HEK293 (cell line): ENCODE results near the gene UST.

Experiments
- CTCF ChIA-PET: fragments of 350-600 bp; formaldehyde crosslinking; extraction: SDS; loops from one replicate; lab custom pipeline; 2021; ENCODE audit warnings: antibody characterized with exemption; lab: Yijun Ruan, JAX
- POLR2A ChIA-PET: fragments of 300-600 bp; formaldehyde crosslinking; extraction: SDS; loops from one replicate; lab custom pipeline; 2020; ENCODE audit warnings: antibody characterized with exemption, inconsistent platforms; lab: Yijun Ruan, JAX
- H3K27ac ChIP-seq: fragments of 200-500 bp; sonication (Bioruptor generic); 2 replicates; pipeline ENCODE4 v1.5.1; 2014; ENCODE audit warnings: low read depth, low read length, control low read depth, inconsistent platforms; ENCODE audit errors: extremely low read depth
- H3K36me3 ChIP-seq, 2 experiments: fragments of 200-500 bp in 1 of 2; sonication (Bioruptor generic) in 1 of 2; 1 replicate in 1 of 2; 2 replicates in 1 of 2; pipeline ENCODE4 v1.5.1; 2014 to 2017; ENCODE audit warnings: inconsistent platforms in 2 of 2, low read length in 2 of 2; ENCODE audit not compliant: control insufficient read depth in 2 of 2, insufficient read depth in 1 of 2
- H3K4me1 ChIP-seq: fragments of 200-500 bp; sonication (Bioruptor generic); 2 replicates; pipeline ENCODE4 v1.5.1; 2014; ENCODE audit warnings: mild to moderate bottlenecking, low read length, inconsistent platforms; ENCODE audit not compliant: control insufficient read depth, insufficient read depth
- H3K4me3 ChIP-seq: 2 replicates; pipeline ENCODE4 v1.5.1; 2011; ENCODE audit warnings: low read depth, mild to moderate bottlenecking, control low read depth, low read length, moderate library complexity
- H3K9me3 ChIP-seq: fragments of 200-500 bp; sonication (Bioruptor generic); 2 replicates; pipeline ENCODE4 v1.5.1; 2014; ENCODE audit warnings: low read depth, low read length, inconsistent platforms; ENCODE audit not compliant: control insufficient read depth, insufficient read depth
- AEBP2 ChIP-seq: fragments of 450-650 bp; formaldehyde crosslinking; IDR thresholded peaks from 2 replicates; pipeline ENCODE4 v1.5.1; 2016; ENCODE audit warnings: missing biosample characterization, missing genetic modification characterization, borderline replicate concordance
- BCL11B ChIP-seq: fragments of 450-650 bp; formaldehyde crosslinking; IDR thresholded peaks from 2 replicates; pipeline ENCODE4 v1.5.1; 2016; ENCODE audit warnings: low read depth, missing biosample characterization, missing genetic modification characterization
- HIC1 ChIP-seq: fragments of 450-650 bp; formaldehyde crosslinking; IDR thresholded peaks from 2 replicates; pipeline ENCODE4 v1.5.1; 2016; ENCODE audit warnings: missing biosample characterization, missing genetic modification characterization
- KLF1 ChIP-seq: fragments of 450-650 bp; formaldehyde crosslinking; IDR thresholded peaks from 2 replicates; pipeline ENCODE4 v1.5.1; 2016; ENCODE audit warnings: missing biosample characterization, missing genetic modification characterization
- MYNN ChIP-seq: fragments of 450-650 bp; formaldehyde crosslinking; IDR thresholded peaks from 2 replicates; pipeline ENCODE4 v1.5.1; 2016; ENCODE audit warnings: missing biosample characterization, missing genetic modification characterization, borderline replicate concordance
- OSR2 ChIP-seq: fragments of 450-650 bp; formaldehyde crosslinking; IDR thresholded peaks from 2 replicates; pipeline ENCODE4 v1.5.1; 2016; ENCODE audit warnings: missing biosample characterization, missing genetic modification characterization
- REPIN1 ChIP-seq: fragments of 450-650 bp; formaldehyde crosslinking; IDR thresholded peaks from 2 replicates; pipeline ENCODE4 v1.5.1; 2017; ENCODE audit warnings: missing biosample characterization, missing genetic modification characterization, low read depth
- SALL2 ChIP-seq: fragments of 450-650 bp; formaldehyde crosslinking; IDR thresholded peaks from 2 replicates; pipeline ENCODE4 v1.5.0; 2017; ENCODE audit warnings: missing biosample characterization, mild to moderate bottlenecking, missing genetic modification characterization, borderline replicate concordance
- YY1 ChIP-seq: fragments of 450-650 bp; formaldehyde crosslinking; IDR thresholded peaks from 2 replicates; pipeline ENCODE4 v1.5.1; 2018; ENCODE audit warnings: missing biosample characterization, missing genetic modification characterization
- ZBTB17 ChIP-seq: fragments of 450-650 bp; formaldehyde crosslinking; IDR thresholded peaks from 2 replicates; pipeline ENCODE4 v1.5.1; 2016; ENCODE audit warnings: missing biosample characterization, missing genetic modification characterization
- ZIC2 ChIP-seq: fragments of 450-650 bp; formaldehyde crosslinking; IDR thresholded peaks from 2 replicates; pipeline ENCODE4 v1.5.1; 2016; ENCODE audit warnings: missing biosample characterization, missing genetic modification characterization
- ZNF148 ChIP-seq: fragments of 450-650 bp; formaldehyde crosslinking; IDR thresholded peaks from 2 replicates; pipeline ENCODE4 v1.5.0; 2017; ENCODE audit warnings: missing biosample characterization, missing genetic modification characterization, borderline replicate concordance
- ZNF174 ChIP-seq: fragments of 450-650 bp; formaldehyde crosslinking; IDR thresholded peaks from 2 replicates; pipeline ENCODE4 v1.5.0; 2017; ENCODE audit warnings: missing biosample characterization, mild to moderate bottlenecking, missing genetic modification characterization
- ZNF2 ChIP-seq: fragments of 450-650 bp; formaldehyde crosslinking; IDR thresholded peaks from 2 replicates; pipeline ENCODE4 v1.5.1; 2016; ENCODE audit warnings: missing biosample characterization, missing genetic modification characterization
- ZNF211 ChIP-seq: fragments of 450-650 bp; formaldehyde crosslinking; IDR thresholded peaks from 2 replicates; pipeline ENCODE4 v1.5.1; 2016; ENCODE audit warnings: low read depth, missing biosample characterization, missing genetic modification characterization
- ZNF248 ChIP-seq: fragments of 450-650 bp; formaldehyde crosslinking; IDR thresholded peaks from 2 replicates; pipeline ENCODE4 v1.5.1; 2017; ENCODE audit warnings: missing biosample characterization, missing genetic modification characterization
- ZNF350 ChIP-seq: fragments of 450-650 bp; formaldehyde crosslinking; IDR thresholded peaks from 2 replicates; pipeline ENCODE4 v1.5.0; 2017; ENCODE audit warnings: missing biosample characterization, mild to moderate bottlenecking, missing genetic modification characterization
- ZNF449 ChIP-seq: fragments of 450-650 bp; formaldehyde crosslinking; IDR thresholded peaks from 2 replicates; pipeline ENCODE4 v1.5.1; 2017; ENCODE audit warnings: missing biosample characterization, mild to moderate bottlenecking, missing genetic modification characterization, moderate library complexity
- ZNF596 ChIP-seq: fragments of 450-650 bp; IDR thresholded peaks from 2 replicates; pipeline ENCODE4 v1.5.0; 2018; ENCODE audit warnings: missing biosample characterization, mild to moderate bottlenecking, missing genetic modification characterization, moderate library complexity
- ZNF623 ChIP-seq: fragments of 450-650 bp; formaldehyde crosslinking; IDR thresholded peaks from 2 replicates; pipeline ENCODE4 v1.5.1; 2016; ENCODE audit warnings: missing biosample characterization, missing genetic modification characterization
- ZNF747 ChIP-seq: fragments of 450-650 bp; formaldehyde crosslinking; IDR thresholded peaks from 2 replicates; pipeline ENCODE4 v1.5.1; 2016; ENCODE audit warnings: missing biosample characterization, missing genetic modification characterization
- ZNF785 ChIP-seq: fragments of 450-650 bp; formaldehyde crosslinking; IDR thresholded peaks from 2 replicates; pipeline ENCODE4 v1.5.1; 2016; ENCODE audit warnings: missing biosample characterization, missing genetic modification characterization
- ZNF792 ChIP-seq: fragments of 450-650 bp; formaldehyde crosslinking; IDR thresholded peaks from 2 replicates; pipeline ENCODE4 v1.5.1; 2016; ENCODE audit warnings: missing biosample characterization, missing genetic modification characterization
- ZNF837 ChIP-seq: fragments of 450-650 bp; formaldehyde crosslinking; IDR thresholded peaks from 2 replicates; pipeline ENCODE4 v1.5.1; 2016; ENCODE audit warnings: missing biosample characterization, missing genetic modification characterization
- ZSCAN16 ChIP-seq: fragments of 450-650 bp; formaldehyde crosslinking; IDR thresholded peaks from 2 replicates; pipeline ENCODE4 v1.5.1; 2016; ENCODE audit warnings: missing biosample characterization, missing genetic modification characterization

The UST gene

GRCh38 chr6:148795563-148795962, 48.7 kb downstream of the UST start (continued):
- TF ChIP-seq AEBP2 (no peak), ZNF623 (tag by site-specific recombination) (no peak), OSR2 (tag by site-specific recombination) (no peak), ZBTB17 (tag by site-specific recombination) (no peak), HIC1 (tag by site-specific recombination) (no peak), ZNF792 (tag by site-specific recombination) (no peak), ZNF785 (tag by site-specific recombination) (no peak), ZNF2 (tag by site-specific recombination) (no peak), ZNF596 (no peak), ZNF837 (tag by site-specific recombination) (no peak), ZNF449 (tag by site-specific recombination) (no peak), ZNF350 (no peak), ZNF148 (tag by site-specific recombination) (no peak)
- TF ChIP-seq, all 188 proteins: peak for 0

GRCh38 chr6:148799647-148800046, 52.8 kb downstream of the UST start:
- Histone ChIP-seq H3K4me1 (peaks cover 3% of the 10 kb centered on the region; the same call in 1 of the 2 replicates), H3K27ac (no peak overlapping the region), H3K9me3 (no peaks in the 10 kb centered on the region)
- TF ChIP-seq SALL2 (tag by site-specific recombination) (no peak), ZIC2 (tag by site-specific recombination) (no peak), HIC1 (tag by site-specific recombination) (no peak), ZNF211 (tag by site-specific recombination) (no peak), YY1 (no peak), ZNF248 (no peak), BCL11B (tag by site-specific recombination) (no peak), KLF1 (tag by site-specific recombination) (no peak), MYNN (no peak), ZNF174 (tag by site-specific recombination) (no peak), ZNF747 (tag by site-specific recombination) (no peak), REPIN1 (no peak), ZSCAN16 (tag by site-specific recombination) (no peak), ZNF792 (tag by site-specific recombination) (no peak)
- TF ChIP-seq, all 188 proteins: peak for 0
- ChIA-PET POLR2A (no interaction called here), CTCF (no interaction called here)
- no peak overlapping the region for H3K4me3 ChIP-seq
- H3K36me3 ChIP-seq: no peaks in the 10 kb centered on the region
